Suppressor macrophage treated with lipopolysaccharide for 4 hours (primary cell): Measurements from ENCODE around the gene RABGAP1.

Experiments
- DNase-seq: peaks from one replicate; pipeline ENCODE4 v3.0.0-alpha.2; 2020

RABGAP1 gene

GRCh38 chr9:123115146-123115913 is 174.5 kb downstream of the RABGAP1 start:
- no peak for DNase-seq

GRCh38 chr9:123116036-123116435 is 175.2 kb downstream of the RABGAP1 start:
- no peak for DNase-seq

GRCh38 chr9:123119566-123119965 is 178.7 kb downstream of the RABGAP1 start:
- no peak for DNase-seq

- DNase-seq = no peak
Measured at GRCh38 chr9:123120131-123120530, 179.3 kb downstream of the RABGAP1 start.

- no peak for DNase-seq
Measured at GRCh38 chr9:123120953-123121352, 180.1 kb downstream of the RABGAP1 start.

GRCh38 chr9:123121457-123121856 is 180.6 kb downstream of the RABGAP1 start:
- DNase-seq = no peak

GRCh38 chr9:123127512-123128075 is 186.8 kb downstream of the RABGAP1 start:
- no peak for DNase-seq

- no peak for DNase-seq
Measured at GRCh38 chr9:123128591-123128990, 187.8 kb downstream of the RABGAP1 start.

GRCh38 chr9:123129423-123129822 is 188.6 kb downstream of the RABGAP1 start:
- no peak for DNase-seq

- DNase-seq = no peak
Measured at GRCh38 chr9:123131258-123131657, 190.4 kb downstream of the RABGAP1 start.

GRCh38 chr9:123131993-123132392 is 191.2 kb downstream of the RABGAP1 start:
- no peak for DNase-seq

- no peak for DNase-seq
Measured at GRCh38 chr9:123132696-123133095, 191.9 kb downstream of the RABGAP1 start.

- no peak for DNase-seq
Measured at GRCh38 chr9:123135430-123135829, 194.6 kb downstream of the RABGAP1 start.

GRCh38 chr9:123138163-123138562 is 197.3 kb downstream of the RABGAP1 start:
- no peak for DNase-seq

- no peak for DNase-seq
Measured at GRCh38 chr9:123149067-123149466, 208.2 kb downstream of the RABGAP1 start.

- no peak for DNase-seq
Measured at GRCh38 chr9:123150708-123151503, 210.1 kb downstream of the RABGAP1 start.
